Common myeloid progenitor, CD34-positive (primary cell): ENCODE data around the gene CEACAM4.

ENCODE experiments used
- CTCF ChIA-PET: fragments of 350-600 bp; sonication (Branson Sonifier 250); formaldehyde crosslinking; loops from one replicate; lab custom pipeline; 2021; ENCODE audit warnings: antibody characterized with exemption; lab: Charles Lee
- POLR2A ChIA-PET: fragments of 350-600 bp; sonication (Branson Sonifier 250); formaldehyde crosslinking; loops from one replicate; lab custom pipeline; 2021; ENCODE audit warnings: antibody characterized with exemption; lab: Charles Lee
- DNase-seq, 3 donors: peaks; one replicate each; pipeline versions ENCODE4 v3.0.0 to v3.0.0-alpha.2; 2013
- H3K27ac ChIP-seq, 2 experiments: 1 replicate in 1 of 2; 2 replicates in 1 of 2; pipeline ENCODE4 v1.7.0; 2013; ENCODE audit warnings: inconsistent platforms in 2 of 2, low read length in 2 of 2, mild to moderate bottlenecking in 2 of 2, low read depth in 1 of 2, moderate library complexity in 1 of 2; ENCODE audit not compliant: severe bottlenecking in 2 of 2, insufficient read depth in 1 of 2, poor library complexity in 1 of 2
- H3K27me3 ChIP-seq, 5 experiments: replicated peaks in 2 of 5; 1 replicate in 3 of 5; 2 replicates in 2 of 5; pipeline versions ENCODE4 v1.6.1 to v1.7.0; 2013; ENCODE audit warnings: low read length in 4 of 5, mild to moderate bottlenecking in 2 of 5, moderate library complexity in 2 of 5, inconsistent platforms in 1 of 5; ENCODE audit not compliant: insufficient read depth in 5 of 5, control insufficient read depth in 4 of 5
- H3K36me3 ChIP-seq, 4 experiments: 1 replicate in 2 of 4; 2 replicates in 2 of 4; pipeline versions ENCODE4 v1.6.1 to v1.7.0; 2013; ENCODE audit warnings: low read length in 3 of 4, control low read depth in 1 of 4, mild to moderate bottlenecking in 1 of 4; ENCODE audit not compliant: control insufficient read depth in 4 of 4, insufficient read depth in 4 of 4
- H3K4me1 ChIP-seq, 4 experiments: 1 replicate in 3 of 4; 2 replicates in 1 of 4; pipeline versions ENCODE4 v1.6.1 to v1.7.1; 2013; ENCODE audit warnings: low read length in 3 of 4, mild to moderate bottlenecking in 3 of 4, control low read depth in 1 of 4, inconsistent platforms in 1 of 4, moderate library complexity in 1 of 4; ENCODE audit not compliant: control insufficient read depth in 4 of 4, insufficient read depth in 4 of 4; ENCODE audit errors: control extremely low read depth in 1 of 4
- H3K4me3 ChIP-seq, 7 experiments: 1 replicate in 4 of 7; 2 replicates in 3 of 7; pipeline versions ENCODE4 v1.5.1 to v1.7.0; 2013; ENCODE audit warnings: mild to moderate bottlenecking in 7 of 7, low read length in 6 of 7, moderate library complexity in 6 of 7, inconsistent platforms in 2 of 7, low read depth in 2 of 7, control low read depth in 1 of 7; ENCODE audit not compliant: insufficient read depth in 4 of 7, control insufficient read depth in 1 of 7; ENCODE audit errors: extremely low read depth in 1 of 7
- H3K9me3 ChIP-seq, 5 experiments: 1 replicate in 4 of 5; 2 replicates in 1 of 5; pipeline versions ENCODE4 v1.6.1 to v1.7.1; 2013; ENCODE audit warnings: low read length in 4 of 5, mild to moderate bottlenecking in 2 of 5, inconsistent platforms in 1 of 5, low read depth in 1 of 5, moderate library complexity in 1 of 5; ENCODE audit not compliant: control insufficient read depth in 4 of 5, insufficient read depth in 2 of 5; ENCODE audit errors: control extremely low read depth in 1 of 5
- WGBS: methylation state at CpG from one replicate; pipeline ENCODE4 v1.1.5; 2013; ENCODE audit not compliant: insufficient coverage; 5-methylcytosine and 5-hydroxymethylcytosine counted together

CEACAM4 gene

GRCh38 chr19:41627966-41628675 lies 1.2 kb upstream of the CEACAM4 start:
- POLR2A ChIA-PET: no interaction called here
- WGBS: 84% methylated on average over 7 of the region's 8 CpGs
- Histone ChIP-seq H3K4me3 (no peak overlapping the region), H3K27ac (no peak overlapping the region), H3K9me3 (peaks cover 0 to 19% (median 8%) of the 10 kb centered on the region in 5 experiments), H3K36me3 (peaks cover 0 to 4% (median 2%) of the 10 kb centered on the region in 4 experiments), H3K4me1 (peaks cover 11 to 49% (median 42%) of the 10 kb centered on the region in 4 experiments), H3K27me3 (no peaks in the 10 kb centered on the region)
- no peak for DNase-seq
- CTCF ChIA-PET: interaction anchor here (1.2 kb wide), 1 partner anchor 14 kb away, joined by 4 read pairs; no protein-coding TSS in a partner anchor

- Histone ChIP-seq H3K27ac (peak overlapping the region; percentile 15 to 63), H3K4me3 (peak overlapping the region in 6 of 7 experiments; percentile 62 to 79 (median 66)), H3K36me3 (peaks cover 0 to 4% (median 2%) of the 10 kb centered on the region in 4 experiments), H3K4me1 (peaks cover 13 to 68% (median 59%) of the 10 kb centered on the region in 4 experiments), H3K27me3 (no peaks in the 10 kb centered on the region), H3K9me3 (peaks cover 0 to 16% (median 4%) of the 10 kb centered on the region in 5 experiments)
- CTCF ChIA-PET: interaction anchor here (0.8 to 0.9 kb wide), 3 partner anchors 14 to 95 kb away, joined by 3 to 4 read pairs (median 4); no protein-coding TSS in a partner anchor
- 88% methylated on average over 3 of the region's 3 CpGs for WGBS
- POLR2A ChIA-PET: interaction anchor here (0.7 kb wide), 1 partner anchor 137 kb away, joined by 5 read pairs; no protein-coding TSS in a partner anchor
- no peak for DNase-seq
These were observed 596 bp downstream of the CEACAM4 start for GRCh38 chr19:41626278-41626677.

DNA sequence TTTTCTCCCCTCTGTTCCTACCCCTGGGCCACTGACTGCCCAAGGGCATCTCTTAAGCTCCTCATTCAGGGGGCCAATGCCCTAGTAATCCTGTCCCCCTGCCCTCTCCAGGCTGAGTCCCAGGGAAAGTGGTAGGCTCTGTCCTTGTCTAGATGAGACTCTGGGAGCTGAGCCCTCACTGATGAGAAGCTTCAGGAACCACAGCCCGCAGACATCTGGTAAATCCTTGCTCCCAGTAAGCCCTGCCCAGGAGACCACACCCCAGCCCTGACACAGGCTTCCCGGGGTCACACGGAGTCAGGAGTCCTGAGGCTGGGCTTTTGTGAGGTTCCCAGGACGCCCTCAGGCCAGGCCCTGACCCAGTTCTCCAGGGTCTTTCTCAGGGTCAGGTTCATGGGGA lies 1.9 kb downstream of the CEACAM4 start:
- Histone ChIP-seq H3K4me3 (no peak overlapping the region), H3K9me3 (peaks cover 0 to 3% (median 0%) of the 10 kb centered on the region in 5 experiments), H3K27ac (no peak overlapping the region), H3K4me1 (peaks cover 15 to 81% (median 72%) of the 10 kb centered on the region in 4 experiments), H3K36me3 (peaks cover 0 to 4% (median 2%) of the 10 kb centered on the region in 4 experiments), H3K27me3 (no peaks in the 10 kb centered on the region)
- ChIA-PET POLR2A (no interaction called here), CTCF (interaction anchor here (0.7 to 1.1 kb wide), 2 partner anchors 17 to 18 kb away, joined by 3 to 4 read pairs; no protein-coding TSS in a partner anchor)
- no peak for DNase-seq
- 98% methylated on average over 4 of the region's 4 CpGs for WGBS

DNA sequence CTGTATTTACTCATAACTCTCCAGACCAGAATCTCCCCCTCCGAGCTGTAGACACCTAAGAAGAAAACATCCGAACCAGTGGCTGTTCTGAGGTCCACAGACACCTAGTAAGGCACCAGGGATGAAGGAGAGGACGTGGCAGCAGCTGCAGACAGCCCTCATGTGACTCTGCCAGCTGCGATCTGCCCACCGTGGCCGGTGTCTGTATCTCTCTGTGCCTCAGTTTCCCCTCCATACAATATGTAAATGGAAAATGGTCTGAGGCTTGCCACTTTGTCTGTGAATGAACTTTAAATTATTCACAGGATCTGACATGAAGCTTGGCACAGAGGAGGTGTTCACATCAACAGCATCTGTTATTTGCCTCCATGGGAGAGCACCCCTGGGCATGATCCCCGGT lies 2.4 kb downstream of the CEACAM4 start:
- Histone ChIP-seq H3K36me3 (peaks cover 0 to 4% (median 2%) of the 10 kb centered on the region in 4 experiments), H3K27me3 (no peaks in the 10 kb centered on the region), H3K27ac (no peak overlapping the region)

GRCh38 chr19:41623360-41623759 lies 3.5 kb downstream of the CEACAM4 start:
- CTCF ChIA-PET: no interaction called here

More for the DNA sequence above, 2.4 kb downstream of the CEACAM4 start:
- ChIA-PET CTCF (interaction anchor here (0.7 to 1.1 kb wide), 2 partner anchors 17 to 19 kb away, joined by 3 to 4 read pairs; no protein-coding TSS in a partner anchor), POLR2A (no interaction called here)
- Histone ChIP-seq H3K4me1 (peaks cover 15 to 85% (median 76%) of the 10 kb centered on the region in 4 experiments), H3K4me3 (no peak overlapping the region), H3K9me3 (no peaks in the 10 kb centered on the region)
- no peak for DNase-seq
- WGBS: 90% methylated on average over 7 of the region's 7 CpGs

GRCh38 chr19:41621654-41622053 lies 5.2 kb downstream of the CEACAM4 start:
- H3K27me3 ChIP-seq: no peaks in the 10 kb centered on the region
- peak overlapping the region in 4 of 7 experiments; percentile 2 to 58 (median 30) for H3K4me3 ChIP-seq
- WGBS: 13% methylated on average over 6 of the region's 7 CpGs
- CTCF ChIA-PET: interaction anchor here (1.2 kb wide), 1 partner anchor 145 kb away, joined by 3 read pairs; no protein-coding TSS in a partner anchor
- POLR2A ChIA-PET: no interaction called here
- peaks cover 0 to 5% (median 2%) of the 10 kb centered on the region in 4 experiments for H3K36me3 ChIP-seq
- H3K4me1 ChIP-seq: peaks cover 17 to 95% (median 91%) of the 10 kb centered on the region in 4 experiments
- H3K27ac ChIP-seq: no peak overlapping the region
- H3K9me3 ChIP-seq: no peaks in the 10 kb centered on the region
- peak in 2 of 3 donors; percentile 48 to 58 for DNase-seq

More at GRCh38 chr19:41623360-41623759, 3.5 kb downstream of the CEACAM4 start:
- WGBS: no CpG with 5 or more reads among the region's 4 CpGs
- Histone ChIP-seq H3K9me3 (no peaks in the 10 kb centered on the region), H3K27ac (peak overlapping the region in 1 of 2 experiments; percentile 38), H3K36me3 (peaks cover 0 to 4% (median 2%) of the 10 kb centered on the region in 4 experiments), H3K4me1 (peaks cover 15 to 97% (median 88%) of the 10 kb centered on the region in 4 experiments), H3K4me3 (peak overlapping the region in 3 of 7 experiments; percentile 19 to 37 (median 20)), H3K27me3 (no peaks in the 10 kb centered on the region)
- POLR2A ChIA-PET: no interaction called here
- DNase-seq: peak in 2 of 3 donors; percentile 71 to 77
